ENCODE data around the gene MGST3.

The MGST3 gene

GRCh38 chr1:165639821-165640623 is 9.0 kb downstream of the MGST3 start:
- TF ChIP-seq SIN3A (IDR thresholded peaks at IDR 0.05; ENCODE audit: borderline replicate concordance, insufficient read depth, low read length) (no peak), POLR2AphosphoS5 (IDR thresholded peaks at IDR 0.05; ENCODE audit: low read depth, low read length) (no peak), TAF1 (IDR thresholded peaks at IDR 0.05; ENCODE audit: borderline replicate concordance, insufficient read depth, low read length) (no peak), REST (IDR thresholded peaks at IDR 0.05; ENCODE audit: insufficient read depth in 1 of 2, low read depth in 2 of 2, low read length in 2 of 2) (no peak), FOXP2 (optimal IDR thresholded peaks at IDR 0.05; ENCODE audit: borderline replicate concordance, extremely low read depth, extremely low read length, insufficient read depth) (no peak)

- TF ChIP-seq FOXP2 (optimal IDR thresholded peaks at IDR 0.05; ENCODE audit: borderline replicate concordance, extremely low read depth, extremely low read length, insufficient read depth) (no peak), TAF1 (IDR thresholded peaks at IDR 0.05; ENCODE audit: borderline replicate concordance, insufficient read depth, low read length) (no peak), REST (IDR thresholded peaks at IDR 0.05; ENCODE audit: insufficient read depth in 1 of 2, low read depth in 2 of 2, low read length in 2 of 2) (no peak), POLR2AphosphoS5 (IDR thresholded peaks at IDR 0.05; ENCODE audit: low read depth, low read length) (no peak), SIN3A (IDR thresholded peaks at IDR 0.05; ENCODE audit: borderline replicate concordance, insufficient read depth, low read length) (no peak)
These were observed 10.4 kb downstream of the MGST3 start for GRCh38 chr1:165641231-165641987.

GRCh38 chr1:165644064-165644735 is 13.2 kb downstream of the MGST3 start:
- TF ChIP-seq SIN3A (IDR thresholded peaks at IDR 0.05; ENCODE audit: borderline replicate concordance, insufficient read depth, low read length), result no peak
- no peak for TF ChIP-seq REST (IDR thresholded peaks at IDR 0.05; ENCODE audit: insufficient read depth in 1 of 2, low read depth in 2 of 2, low read length in 2 of 2)
- TF ChIP-seq POLR2AphosphoS5 (IDR thresholded peaks at IDR 0.05; ENCODE audit: low read depth, low read length), result no peak
- TF ChIP-seq TAF1 (IDR thresholded peaks at IDR 0.05; ENCODE audit: borderline replicate concordance, insufficient read depth, low read length), result no peak
- no peak for TF ChIP-seq FOXP2 (optimal IDR thresholded peaks at IDR 0.05; ENCODE audit: borderline replicate concordance, extremely low read depth, extremely low read length, insufficient read depth)

GRCh38 chr1:165645654-165646366 is 14.8 kb downstream of the MGST3 start:
- TF ChIP-seq POLR2AphosphoS5 (IDR thresholded peaks at IDR 0.05; ENCODE audit: low read depth, low read length) (no peak), FOXP2 (optimal IDR thresholded peaks at IDR 0.05; ENCODE audit: borderline replicate concordance, extremely low read depth, extremely low read length, insufficient read depth) (no peak), TAF1 (IDR thresholded peaks at IDR 0.05; ENCODE audit: borderline replicate concordance, insufficient read depth, low read length) (no peak), REST (IDR thresholded peaks at IDR 0.05; ENCODE audit: insufficient read depth in 1 of 2, low read depth in 2 of 2, low read length in 2 of 2) (no peak), SIN3A (IDR thresholded peaks at IDR 0.05; ENCODE audit: borderline replicate concordance, insufficient read depth, low read length) (no peak)

All from PFSK-1 (cell line).